GM10266 (cell line): ENCODE results near the gene STOML1.

ENCODE experiments used
- DNase-seq: peaks from one replicate; pipeline ENCODE4 v3.0.0; 2012; ENCODE audit errors: extremely low spot score
- CTCF ChIP-seq: IDR thresholded peaks from 2 replicates; pipeline ENCODE4 v1.5.1; 2012; ENCODE audit warnings: mild to moderate bottlenecking, low read depth; ENCODE audit not compliant: control insufficient read depth, insufficient read depth; ENCODE audit errors: missing control alignments

STOML1 gene

GRCh38 chr15:73936181-73936580 lies 55.9 kb downstream of the STOML1 start:
- DNase-seq: no peak
- no peak for TF ChIP-seq CTCF

- DNase-seq: no peak
- TF ChIP-seq CTCF: no peak
Measured at GRCh38 chr15:73935547-73935946, 56.5 kb downstream of the STOML1 start.

GRCh38 chr15:73934281-73934680 lies 57.8 kb downstream of the STOML1 start:
- DNase-seq: no peak
- no peak for TF ChIP-seq CTCF

GRCh38 chr15:73932381-73933191 lies 59.5 kb downstream of the STOML1 start:
- DNase-seq: no peak
- no peak for TF ChIP-seq CTCF

- no peak for TF ChIP-seq CTCF
- no peak for DNase-seq
Measured at GRCh38 chr15:73931441-73931840, 60.7 kb downstream of the STOML1 start.

GRCh38 chr15:73930790-73931281 lies 61.3 kb downstream of the STOML1 start:
- no peak for DNase-seq
- TF ChIP-seq CTCF: no peak

- TF ChIP-seq CTCF: no peak
- no peak for DNase-seq
Measured at GRCh38 chr15:73930371-73930770, 61.7 kb downstream of the STOML1 start.
